GM18508 (cell line): ENCODE results near the gene ADGRG6.

Experiments used
- ATAC-seq: cut with Tn5 transposase; IDR thresholded peaks from one replicate; pipeline ENCODE4 v1.9.1; 2021; ENCODE audit warnings: moderate number of reproducible peaks; ENCODE audit not compliant: insufficient read depth, unreplicated experiment

ADGRG6 gene

DNA sequence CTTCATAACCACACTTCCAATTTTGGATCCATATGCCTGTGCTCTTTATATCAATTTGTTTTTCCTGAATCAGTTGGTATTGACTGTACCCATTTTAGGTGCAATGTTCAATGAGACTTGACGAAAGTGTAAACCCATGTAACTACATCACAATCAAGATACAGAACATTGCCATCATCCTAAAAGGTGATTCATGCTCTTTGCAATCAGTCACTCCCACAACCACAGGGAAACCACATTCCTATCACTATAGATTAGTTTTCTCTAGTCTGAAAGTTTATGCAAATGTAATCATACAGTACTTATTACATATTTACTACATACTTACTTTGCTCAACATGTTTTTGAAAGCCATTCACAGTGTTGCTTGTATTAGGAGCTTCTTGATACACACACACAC lies 167.4 kb downstream of the ADGRG6 start:
- ATAC-seq = no peak

DNA sequence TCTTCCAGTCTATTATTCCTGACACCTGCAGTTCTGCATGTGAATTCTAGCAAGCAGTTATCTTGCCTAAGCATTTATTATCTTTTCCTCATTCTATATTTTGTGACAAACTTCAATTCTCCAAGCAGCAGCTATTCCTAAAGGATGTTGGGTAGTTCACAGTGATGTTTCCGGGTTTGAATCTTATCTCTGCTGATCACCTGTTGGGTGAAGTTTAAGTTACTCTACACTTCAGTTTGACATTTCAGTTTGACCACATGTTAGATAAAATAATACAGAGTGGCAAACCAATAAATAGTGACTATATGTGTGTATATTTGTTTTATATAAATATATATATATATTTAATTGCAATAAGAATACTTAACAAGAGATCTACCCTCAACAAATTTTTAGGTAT lies 168.6 kb downstream of the ADGRG6 start:
- ATAC-seq = no peak

DNA sequence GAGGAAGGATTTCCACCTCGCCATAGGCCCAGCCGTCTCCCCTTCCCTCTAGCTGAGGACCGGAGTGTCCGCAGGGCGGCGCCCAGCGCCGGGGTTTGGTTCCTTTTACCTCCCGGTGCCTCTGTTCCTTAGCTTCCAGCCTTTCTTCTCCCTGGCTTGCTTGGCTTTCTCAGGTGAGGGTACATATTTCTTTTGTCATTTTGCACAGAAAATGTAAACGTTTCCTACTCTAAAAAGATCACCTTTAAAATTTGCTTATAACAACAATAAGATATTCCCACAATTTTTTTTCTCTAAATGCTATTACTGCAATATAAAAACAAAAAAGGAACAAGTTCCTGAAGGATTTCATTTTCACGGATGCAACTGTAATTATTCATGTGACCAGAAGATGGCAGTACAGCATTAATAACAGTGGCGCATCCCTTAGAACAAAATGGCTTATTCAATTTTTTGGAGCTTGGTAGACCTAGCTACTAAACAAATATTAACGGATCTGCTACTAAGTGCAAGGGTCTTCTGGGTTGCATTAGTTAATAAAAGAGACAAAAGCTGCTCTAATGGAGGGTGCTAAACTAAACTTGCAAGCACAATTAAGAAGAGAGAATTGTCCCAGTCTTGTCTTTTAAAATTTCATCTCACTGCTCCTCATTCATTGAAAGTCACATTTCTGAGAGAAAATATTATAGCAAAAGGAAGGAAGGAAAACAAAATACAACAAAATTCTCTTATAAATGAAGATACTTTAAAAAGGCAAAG lies 172.9 kb downstream of the ADGRG6 start:
- ATAC-seq = no peak

DNA sequence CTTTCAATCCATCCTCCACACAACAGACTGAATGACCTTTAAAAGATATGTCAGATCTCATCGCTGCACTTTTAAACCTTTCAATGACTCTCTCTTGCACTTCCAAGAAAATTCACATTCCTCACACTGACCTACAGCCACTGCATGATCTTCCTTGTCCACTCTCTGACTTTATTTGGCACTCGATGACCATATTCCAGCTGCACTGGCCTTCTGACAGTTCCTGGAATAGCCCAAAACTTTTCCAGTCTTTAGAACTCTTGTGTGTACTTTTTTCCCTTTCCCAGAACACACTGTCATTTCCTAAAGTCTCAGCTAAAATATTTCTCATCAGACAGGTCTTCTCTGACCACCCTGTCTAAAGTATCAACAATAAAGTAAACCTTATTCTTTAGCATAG lies 174.6 kb downstream of the ADGRG6 start:
- ATAC-seq = no peak

- no peak for ATAC-seq
Observed at GRCh38 chr6:142478117-142478516, 176.3 kb downstream of the ADGRG6 start.

- no peak for ATAC-seq
Observed at GRCh38 chr6:142481466-142481865, 179.7 kb downstream of the ADGRG6 start.

GRCh38 chr6:142482249-142482648 lies 180.4 kb downstream of the ADGRG6 start:
- no peak for ATAC-seq

DNA sequence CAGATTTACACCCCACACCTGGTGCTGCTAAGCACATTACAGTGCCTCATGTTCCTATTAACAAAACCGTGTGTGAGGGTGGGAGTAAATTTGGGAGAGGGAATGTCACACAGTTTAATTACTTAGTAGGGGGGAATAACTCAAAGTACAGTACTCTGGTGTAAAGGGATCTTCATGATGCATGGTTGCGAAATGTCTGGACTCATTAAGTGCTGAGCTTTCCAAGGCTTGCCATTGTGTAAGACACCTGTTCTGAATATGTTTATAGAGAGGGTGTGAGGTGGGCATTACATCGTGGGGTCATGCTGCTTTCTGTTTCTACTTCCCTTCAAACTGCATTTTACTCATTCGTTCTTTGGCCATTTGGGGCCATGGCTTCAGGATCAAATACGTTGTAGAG lies 181.2 kb downstream of the ADGRG6 start:
- no peak for ATAC-seq

- no peak for ATAC-seq
Observed at GRCh38 chr6:142485256-142485655, 183.4 kb downstream of the ADGRG6 start.

DNA sequence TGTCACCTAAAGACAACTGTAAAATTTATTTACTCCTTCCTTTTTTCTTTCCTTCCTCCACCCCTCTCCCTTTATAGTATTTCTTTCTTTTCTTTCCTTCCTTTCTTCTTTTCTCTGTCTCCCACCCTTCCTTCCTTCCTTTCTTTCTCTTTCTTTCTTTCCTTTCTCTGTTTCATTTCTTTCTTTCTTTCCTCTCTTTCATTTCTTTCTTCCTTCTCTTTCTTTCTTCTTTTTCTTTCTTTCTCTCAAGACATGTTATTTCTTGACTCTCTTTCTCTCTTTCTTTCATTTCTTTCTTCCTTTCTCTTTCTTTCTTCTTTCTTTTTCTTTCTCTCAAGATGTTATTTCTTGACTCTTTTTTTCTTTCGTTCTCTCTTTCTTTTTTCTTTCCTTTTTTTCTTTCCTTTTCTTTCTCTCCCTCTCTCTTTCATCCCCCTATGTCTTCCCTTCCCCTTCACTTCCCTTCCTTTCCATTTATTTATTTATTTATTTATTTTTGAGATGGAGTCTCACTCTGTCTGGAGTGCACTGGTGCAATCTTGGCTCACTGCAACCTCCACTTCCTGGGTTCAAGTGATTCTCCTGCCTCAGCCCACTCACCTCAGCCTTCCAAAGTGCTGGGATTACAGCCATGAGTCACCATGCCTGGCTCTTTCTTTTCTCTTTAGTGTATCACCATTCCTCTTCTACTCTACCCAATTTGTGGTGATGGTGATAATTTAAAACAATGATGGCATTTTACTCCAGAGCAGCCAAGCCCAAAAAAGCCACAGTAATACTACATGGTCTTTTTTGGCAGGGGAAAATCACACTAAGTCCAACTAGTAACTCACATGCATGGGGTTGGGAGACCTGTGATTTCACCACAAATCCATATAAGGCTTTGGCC lies 188.2 kb downstream of the ADGRG6 start:
- ATAC-seq = no peak
